ENCODE measurements around the gene HOXA6.

The HOXA6 gene

DNA sequence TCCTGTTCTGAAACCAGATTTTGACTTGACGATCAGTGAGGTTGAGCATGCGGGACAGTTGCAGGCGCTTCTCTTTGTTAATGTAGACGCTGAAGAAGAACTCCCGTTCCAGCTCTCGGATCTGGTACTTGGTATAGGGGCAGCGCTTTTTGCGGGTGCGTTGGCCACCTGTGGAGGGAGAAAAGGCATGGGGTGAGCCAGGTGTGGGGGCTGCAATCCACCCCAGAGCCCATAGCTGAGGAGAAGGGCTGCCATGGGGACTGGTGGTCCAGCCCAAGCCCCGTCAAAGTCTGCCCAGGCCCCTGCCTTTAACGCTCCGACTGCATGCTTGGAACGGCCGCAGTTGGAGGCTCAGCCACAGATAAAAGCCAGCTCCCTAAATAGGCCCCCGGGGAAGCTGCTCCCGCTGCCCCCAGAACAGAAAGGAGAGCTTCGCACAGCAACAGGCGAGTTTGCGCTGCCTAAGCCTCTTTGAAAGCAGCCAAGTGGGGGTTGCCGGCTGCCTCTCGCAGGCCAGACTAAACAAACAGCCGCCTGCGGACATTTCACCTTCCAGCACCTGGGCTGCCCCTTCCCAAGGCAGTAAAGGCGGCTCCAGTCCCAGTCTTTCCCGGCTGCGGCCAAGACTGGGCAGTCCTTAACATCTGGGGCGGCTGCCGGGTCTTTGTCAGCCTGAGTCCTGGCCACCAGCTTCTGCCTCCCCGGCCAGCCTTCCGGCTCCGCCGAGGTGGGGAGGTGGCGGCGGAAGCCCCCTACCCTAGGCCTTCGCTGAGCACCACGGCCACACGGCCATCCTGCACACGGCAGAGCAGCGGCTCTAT, 35.5 kb upstream of the HOXA6 start:
- no peak for FAIRE-seq
- DNase-seq (ENCODE audit: insufficient read length), result no peak
- no peak for TF ChIP-seq POLR2AphosphoS5 (IDR thresholded peaks at IDR 0.05; ENCODE audit: low read depth, low read length)
- no peak for TF ChIP-seq POLR2A (IDR thresholded peaks at IDR 0.05; ENCODE audit: low read depth, low read length)
- no peak for TF ChIP-seq TAF1 (IDR thresholded peaks at IDR 0.05; ENCODE audit: borderline replicate concordance, low read depth, low read length)

GRCh38 chr7:27182285-27182841, 34.8 kb upstream of the HOXA6 start:
- FAIRE-seq, result no peak
- TF ChIP-seq TAF1 (IDR thresholded peaks at IDR 0.05; ENCODE audit: borderline replicate concordance, low read depth, low read length) (no peak), POLR2A (IDR thresholded peaks at IDR 0.05; ENCODE audit: low read depth, low read length) (no peak), POLR2AphosphoS5 (IDR thresholded peaks at IDR 0.05; ENCODE audit: low read depth, low read length) (no peak)

GRCh38 chr7:27181795-27182275, 34.3 kb upstream of the HOXA6 start:
- FAIRE-seq (no peak), DNase-seq (ENCODE audit: insufficient read length) (no peak)
- TF ChIP-seq TAF1 (IDR thresholded peaks at IDR 0.05; ENCODE audit: borderline replicate concordance, low read depth, low read length) (no peak), POLR2A (IDR thresholded peaks at IDR 0.05; ENCODE audit: low read depth, low read length) (no peak), POLR2AphosphoS5 (IDR thresholded peaks at IDR 0.05; ENCODE audit: low read depth, low read length) (no peak)

More at GRCh38 chr7:27182285-27182841, 34.8 kb upstream of the HOXA6 start:
- DNase-seq (ENCODE audit: insufficient read length), result no peak

DNA sequence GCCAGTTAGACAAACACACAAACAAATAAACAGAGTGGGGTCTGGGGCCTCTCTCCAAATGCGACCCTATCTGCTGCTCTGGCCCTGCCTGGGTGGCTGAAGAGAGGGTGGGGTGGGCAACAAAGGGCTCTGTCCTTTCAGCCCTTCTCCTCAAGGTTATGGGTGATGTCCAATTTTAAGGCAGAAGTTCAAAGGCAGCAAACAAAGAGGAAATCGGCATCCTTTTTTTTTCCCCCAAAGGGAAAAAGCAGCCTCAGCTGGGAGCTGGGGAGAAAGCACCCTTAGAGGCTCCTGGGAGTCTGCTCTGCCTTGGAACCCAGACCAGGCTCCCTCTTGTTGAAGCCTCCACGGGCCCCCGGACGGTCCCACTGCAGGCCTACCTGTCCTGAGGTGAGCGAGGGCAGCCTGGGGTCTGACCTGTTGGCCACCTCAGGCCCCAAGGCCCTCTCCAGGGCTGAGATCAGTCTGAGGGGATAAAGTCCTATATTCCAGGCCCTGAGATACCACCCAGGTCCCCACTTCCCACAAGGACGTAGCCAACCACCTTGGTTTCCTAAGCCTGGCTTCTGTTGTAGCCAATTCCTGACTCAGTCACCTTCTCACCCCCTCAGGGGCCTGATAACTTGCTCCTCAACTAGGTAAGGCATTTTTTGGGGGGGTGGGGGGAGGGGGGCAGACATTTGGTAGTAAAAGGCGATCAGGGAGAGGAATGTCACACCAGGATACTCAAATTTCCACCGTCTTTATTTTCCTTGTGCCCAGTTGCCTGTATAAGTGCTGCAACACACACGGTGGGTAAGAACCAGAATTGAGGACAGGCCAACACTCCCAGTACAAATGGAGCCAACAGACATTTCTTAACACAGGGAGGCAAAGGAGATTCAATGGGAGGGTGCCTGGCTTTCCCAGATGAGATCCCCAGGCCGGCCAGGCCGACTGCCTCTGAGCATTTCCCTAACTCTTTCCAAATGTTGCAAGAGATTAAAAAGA, 33.2 kb upstream of the HOXA6 start:
- no peak for DNase-seq (ENCODE audit: insufficient read length)
- no peak for TF ChIP-seq TAF1 (IDR thresholded peaks at IDR 0.05; ENCODE audit: borderline replicate concordance, low read depth, low read length)
- TF ChIP-seq POLR2A (IDR thresholded peaks at IDR 0.05; ENCODE audit: low read depth, low read length), result no peak
- TF ChIP-seq POLR2AphosphoS5 (IDR thresholded peaks at IDR 0.05; ENCODE audit: low read depth, low read length), result no peak
- FAIRE-seq, result no peak

GRCh38 chr7:27179503-27180430, 32.2 kb upstream of the HOXA6 start:
- peak; percentile 66 for DNase-seq (ENCODE audit: insufficient read length)
- no peak for TF ChIP-seq POLR2AphosphoS5 (IDR thresholded peaks at IDR 0.05; ENCODE audit: low read depth, low read length)
- TF ChIP-seq POLR2A (IDR thresholded peaks at IDR 0.05; ENCODE audit: low read depth, low read length), result no peak
- TF ChIP-seq TAF1 (IDR thresholded peaks at IDR 0.05; ENCODE audit: borderline replicate concordance, low read depth, low read length), result no peak
- FAIRE-seq, result no peak

DNA sequence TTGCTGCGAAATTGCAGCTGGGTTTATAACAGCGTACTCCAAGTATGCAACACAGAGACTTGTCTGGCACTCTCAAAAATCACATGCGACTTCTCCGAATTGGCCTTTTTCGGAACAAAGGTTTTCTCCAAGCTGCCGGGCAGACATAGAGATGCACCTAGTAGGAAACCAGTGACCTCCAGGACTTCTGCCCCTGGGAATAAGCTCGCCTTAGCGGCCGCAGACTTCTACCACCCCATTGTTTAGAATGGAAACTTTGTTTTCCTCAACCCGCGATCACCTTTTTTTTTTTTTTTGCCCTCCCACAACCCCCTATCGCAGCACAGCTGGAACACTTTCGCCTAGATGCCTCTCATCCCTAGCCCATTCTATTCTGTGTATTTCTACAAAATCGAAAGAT, 31.5 kb upstream of the HOXA6 start:
- FAIRE-seq (no peak), DNase-seq (ENCODE audit: insufficient read length) (no peak)
- TF ChIP-seq TAF1 (IDR thresholded peaks at IDR 0.05; ENCODE audit: borderline replicate concordance, low read depth, low read length) (no peak), POLR2AphosphoS5 (IDR thresholded peaks at IDR 0.05; ENCODE audit: low read depth, low read length) (no peak), POLR2A (IDR thresholded peaks at IDR 0.05; ENCODE audit: low read depth, low read length) (no peak)

DNA sequence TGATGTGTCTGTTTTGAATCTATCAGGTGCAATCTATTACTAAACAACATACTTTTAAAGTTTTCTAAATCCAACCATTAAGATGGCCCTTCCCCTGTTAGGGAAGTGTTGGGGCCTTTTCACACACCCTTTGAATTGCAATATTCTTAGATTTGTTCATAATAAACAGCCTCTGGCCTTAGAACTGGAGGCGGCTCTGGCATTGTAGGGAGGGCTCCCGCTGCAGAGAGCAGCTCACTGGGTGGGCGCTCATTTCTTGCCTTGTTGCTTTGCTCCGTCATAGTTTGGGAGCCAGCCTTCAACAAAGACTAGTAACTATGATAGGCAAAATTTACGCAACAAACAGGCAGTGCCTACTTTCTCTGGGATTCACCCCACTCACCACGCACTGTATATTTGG, 30.8 kb upstream of the HOXA6 start:
- DNase-seq (ENCODE audit: insufficient read length), result no peak
- TF ChIP-seq POLR2AphosphoS5 (IDR thresholded peaks at IDR 0.05; ENCODE audit: low read depth, low read length) (no peak), POLR2A (IDR thresholded peaks at IDR 0.05; ENCODE audit: low read depth, low read length) (no peak), TAF1 (IDR thresholded peaks at IDR 0.05; ENCODE audit: borderline replicate concordance, low read depth, low read length) (no peak)
- FAIRE-seq, result no peak

- FAIRE-seq, result no peak
- no peak for TF ChIP-seq POLR2A (IDR thresholded peaks at IDR 0.05; ENCODE audit: low read depth, low read length)
- TF ChIP-seq TAF1 (IDR thresholded peaks at IDR 0.05; ENCODE audit: borderline replicate concordance, low read depth, low read length), result no peak
- TF ChIP-seq POLR2AphosphoS5 (IDR thresholded peaks at IDR 0.05; ENCODE audit: low read depth, low read length), result no peak
- DNase-seq (ENCODE audit: insufficient read length), result no peak
These were observed 30.3 kb upstream of the HOXA6 start for GRCh38 chr7:27177795-27178320.

DNA sequence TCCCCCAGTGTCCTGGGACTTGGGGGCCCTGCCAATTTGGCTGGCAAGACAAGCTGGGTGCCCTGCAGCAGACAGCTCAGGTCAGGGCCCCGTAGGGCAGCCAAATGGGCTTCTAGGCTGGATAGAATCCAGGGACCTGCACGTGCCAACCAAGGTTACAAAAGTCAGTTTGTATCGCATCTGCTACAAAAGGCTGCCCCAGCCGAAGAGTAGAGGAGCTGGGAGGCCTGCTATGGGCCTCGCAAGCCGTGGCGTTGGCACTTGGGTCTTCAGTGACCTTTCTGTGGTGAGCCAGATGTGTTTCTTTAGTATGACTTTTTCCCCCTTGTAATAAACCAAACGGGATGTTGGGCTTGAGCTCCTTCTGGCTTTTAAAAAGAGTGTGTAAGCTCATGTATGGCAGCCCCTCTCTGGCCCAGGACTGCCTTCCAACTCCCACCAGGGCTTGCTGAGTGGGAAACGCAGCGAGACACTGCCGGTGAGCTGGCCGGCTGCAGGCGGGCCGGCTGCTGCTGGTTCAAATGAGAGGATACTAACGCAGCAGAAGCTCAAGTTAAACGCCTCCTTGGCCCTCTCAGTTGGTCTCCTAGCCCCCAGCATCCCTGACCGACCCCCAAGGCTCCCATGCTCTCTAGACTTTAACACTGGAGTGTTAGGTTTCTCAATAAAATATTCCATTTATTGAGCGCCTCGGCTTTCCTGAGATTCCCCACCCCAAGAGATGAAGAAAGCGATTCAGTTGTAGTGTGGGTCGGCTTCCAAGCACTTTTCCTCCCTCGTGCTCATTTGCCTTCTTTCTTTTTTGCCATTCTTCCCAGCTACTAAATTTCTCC, 29.6 kb upstream of the HOXA6 start:
- FAIRE-seq (no peak), DNase-seq (ENCODE audit: insufficient read length) (no peak)
- TF ChIP-seq TAF1 (IDR thresholded peaks at IDR 0.05; ENCODE audit: borderline replicate concordance, low read depth, low read length), result no peak
- no peak for TF ChIP-seq POLR2AphosphoS5 (IDR thresholded peaks at IDR 0.05; ENCODE audit: low read depth, low read length)
- no peak for TF ChIP-seq POLR2A (IDR thresholded peaks at IDR 0.05; ENCODE audit: low read depth, low read length)

Measured in GM12892 (cell line).